Central memory CD8-positive, alpha-beta T cell (primary cell): ENCODE data around the gene PRORP.

Source experiments
- ATAC-seq: fragments of 150-1000 bp; cut with Tn5 transposase; replicated peaks from 2 replicates; pipeline ENCODE4 v1.10.0; 2022; ENCODE audit warnings: mild to moderate bottlenecking, moderate FRiP score, moderate number of reproducible peaks; ENCODE audit not compliant: poor library complexity, severe bottlenecking; ENCODE audit errors: extremely low read depth
- DNase-seq, 2 donors: peaks; one replicate each; pipeline ENCODE4 v3.0.0; 2021; ENCODE audit warnings: low spot score in 2 of 2
- H3K27ac Mint-ChIP-seq: one replicate; pipeline ENCODE4 v1.8.0; 2022; ENCODE audit warnings: low read depth, mild to moderate bottlenecking, moderate library complexity, mixed read lengths
- H3K27me3 Mint-ChIP-seq: one replicate; pipeline ENCODE4 v1.8.0; 2022; ENCODE audit warnings: mixed read lengths
- H3K36me3 Mint-ChIP-seq: one replicate; pipeline ENCODE4 v1.8.0; 2022; ENCODE audit warnings: mild to moderate bottlenecking, moderate library complexity, mixed read lengths; ENCODE audit not compliant: insufficient read depth
- H3K4me1 Mint-ChIP-seq: one replicate; pipeline ENCODE4 v1.8.0; 2022; ENCODE audit warnings: mixed read lengths
- H3K4me3 Mint-ChIP-seq: one replicate; pipeline ENCODE4 v1.8.0; 2022; ENCODE audit warnings: mild to moderate bottlenecking, moderate library complexity, mixed read lengths
- H3K9me3 Mint-ChIP-seq: one replicate; pipeline ENCODE4 v1.8.0; 2022; ENCODE audit warnings: mixed read lengths

PRORP gene

GRCh38 chr14:35167496-35167895, 45.1 kb downstream of the PRORP start:
- Mint-ChIP-seq H3K9me3 (no peaks in the 10 kb centered on the region), H3K36me3 (peaks cover 9% of the 10 kb centered on the region), H3K27me3 (no peaks in the 10 kb centered on the region), H3K4me1 (peaks cover 22% of the 10 kb centered on the region), H3K4me3 (no peak overlapping the region), H3K27ac (no peak overlapping the region)
- no peak for DNase-seq
- no peak for ATAC-seq
